ENCODE results near the gene SIRT4.

SIRT4 gene

GRCh38 chr12:120259418-120260202 is 42.5 kb upstream of the SIRT4 start:
- H3K4me3 ChIP-seq (ENCODE audit: low read depth, low read length): no peak overlapping the region

DNA sequence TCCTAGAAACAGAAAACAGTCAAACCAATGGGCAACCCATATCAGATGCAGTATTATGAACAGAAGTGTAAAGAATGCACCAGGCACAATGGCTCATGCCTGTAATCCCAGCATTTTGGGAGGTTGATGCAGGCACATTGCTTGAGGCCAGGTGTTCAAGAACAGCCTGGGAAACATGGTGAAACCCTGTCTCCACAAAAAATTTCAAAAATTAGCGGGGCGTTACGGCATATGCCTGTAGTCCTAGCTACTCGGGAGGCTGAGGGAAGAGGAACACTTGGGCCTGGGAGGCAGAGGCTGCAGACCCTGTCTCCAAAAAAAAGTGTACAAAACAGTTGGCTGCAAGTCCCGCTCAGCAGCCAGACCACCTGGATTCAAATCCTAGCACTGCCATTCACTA is 41.5 kb upstream of the SIRT4 start:
- H3K36me3 ChIP-seq: no peaks in the 10 kb centered on the region
- no peak for TF ChIP-seq CTCF (IDR thresholded peaks at IDR 0.05; ENCODE audit: low read depth, low read length)

More at GRCh38 chr12:120259418-120260202, 42.5 kb upstream of the SIRT4 start:
- DNase-seq: no peak
- no peaks in the 10 kb centered on the region for H3K27me3 ChIP-seq
- peaks cover 9% of the 10 kb centered on the region for H3K4me1 ChIP-seq
- no peaks in the 10 kb centered on the region for H3K36me3 ChIP-seq
- H3K9me3 ChIP-seq: no peaks in the 10 kb centered on the region
- TF ChIP-seq CTCF (IDR thresholded peaks at IDR 0.05; ENCODE audit: low read depth, low read length): no peak

GRCh38 chr12:120261951-120262851 is 39.9 kb upstream of the SIRT4 start:
- Histone ChIP-seq H3K27me3 (no peaks in the 10 kb centered on the region), H3K4me1 (peaks cover 6% of the 10 kb centered on the region), H3K4me3 (ENCODE audit: low read depth, low read length) (no peak overlapping the region), H3K9me3 (no peaks in the 10 kb centered on the region), H3K36me3 (no peaks in the 10 kb centered on the region)
- DNase-seq: no peak
- TF ChIP-seq CTCF (IDR thresholded peaks at IDR 0.05; ENCODE audit: low read depth, low read length): no peak

More for the DNA sequence above, 41.5 kb upstream of the SIRT4 start:
- DNase-seq: no peak
- peaks cover 9% of the 10 kb centered on the region for H3K4me1 ChIP-seq
- H3K4me3 ChIP-seq (ENCODE audit: low read depth, low read length): no peak overlapping the region
- H3K27me3 ChIP-seq: no peaks in the 10 kb centered on the region
- no peaks in the 10 kb centered on the region for H3K9me3 ChIP-seq

DNA sequence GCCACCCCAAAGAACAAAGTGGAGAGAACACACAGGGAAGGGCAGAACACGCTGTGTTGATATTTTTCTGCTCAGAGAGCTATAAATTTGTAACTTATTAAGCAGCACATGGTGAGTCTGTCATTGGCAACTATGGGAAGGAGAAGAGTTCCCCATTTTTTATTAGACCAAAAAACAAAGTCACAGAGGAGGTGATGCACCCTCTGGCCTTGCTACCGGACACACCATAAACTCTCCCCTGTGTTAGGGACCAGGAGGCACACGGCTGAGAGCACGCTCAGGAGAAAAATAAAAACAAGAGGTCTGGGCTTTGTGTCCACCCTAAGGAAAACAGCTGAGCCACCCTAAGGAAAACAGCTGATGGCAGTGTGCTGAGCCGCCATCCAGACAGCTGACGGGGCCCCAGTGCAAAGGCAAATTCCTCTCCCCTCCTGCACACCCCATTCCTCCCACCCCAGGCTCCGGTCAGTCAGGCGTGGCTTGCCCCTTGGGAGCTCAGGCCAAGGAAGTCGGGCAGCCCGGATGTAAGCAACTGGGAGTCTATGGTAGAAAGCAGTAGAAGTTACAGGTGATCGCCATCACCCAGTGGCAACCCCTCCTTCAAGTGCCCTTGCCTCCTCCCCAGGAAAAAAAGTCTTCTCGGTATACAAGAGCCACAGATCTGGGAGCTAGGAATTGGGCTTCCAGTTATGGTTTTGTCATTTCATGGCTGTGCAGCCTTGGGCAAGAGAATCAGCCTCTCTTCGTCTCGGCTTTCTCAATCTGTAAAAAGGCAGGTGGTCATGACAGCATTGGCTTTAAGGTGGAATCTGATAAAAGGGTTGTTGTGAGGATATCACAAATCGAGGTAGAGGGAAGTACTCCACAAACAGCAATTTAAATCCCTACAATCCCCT is 39.0 kb upstream of the SIRT4 start:
- H3K4me1 ChIP-seq: peaks cover 3% of the 10 kb centered on the region
- H3K36me3 ChIP-seq: no peaks in the 10 kb centered on the region
- no peaks in the 10 kb centered on the region for H3K27me3 ChIP-seq
- H3K4me3 ChIP-seq (ENCODE audit: low read depth, low read length): no peak overlapping the region
- DNase-seq: no peak
- H3K9me3 ChIP-seq: no peaks in the 10 kb centered on the region
- TF ChIP-seq CTCF (IDR thresholded peaks at IDR 0.05; ENCODE audit: low read depth, low read length): no peak

GRCh38 chr12:120263748-120264085 is 38.4 kb upstream of the SIRT4 start:
- Histone ChIP-seq H3K4me3 (ENCODE audit: low read depth, low read length) (no peak overlapping the region), H3K4me1 (peaks cover 3% of the 10 kb centered on the region), H3K27me3 (no peaks in the 10 kb centered on the region), H3K36me3 (no peaks in the 10 kb centered on the region), H3K9me3 (no peaks in the 10 kb centered on the region)
- no peak for TF ChIP-seq CTCF (IDR thresholded peaks at IDR 0.05; ENCODE audit: low read depth, low read length)
- no peak for DNase-seq

Measured in BE2C (cell line).